ENCODE data around the gene WDR73.

WDR73 gene

DNA sequence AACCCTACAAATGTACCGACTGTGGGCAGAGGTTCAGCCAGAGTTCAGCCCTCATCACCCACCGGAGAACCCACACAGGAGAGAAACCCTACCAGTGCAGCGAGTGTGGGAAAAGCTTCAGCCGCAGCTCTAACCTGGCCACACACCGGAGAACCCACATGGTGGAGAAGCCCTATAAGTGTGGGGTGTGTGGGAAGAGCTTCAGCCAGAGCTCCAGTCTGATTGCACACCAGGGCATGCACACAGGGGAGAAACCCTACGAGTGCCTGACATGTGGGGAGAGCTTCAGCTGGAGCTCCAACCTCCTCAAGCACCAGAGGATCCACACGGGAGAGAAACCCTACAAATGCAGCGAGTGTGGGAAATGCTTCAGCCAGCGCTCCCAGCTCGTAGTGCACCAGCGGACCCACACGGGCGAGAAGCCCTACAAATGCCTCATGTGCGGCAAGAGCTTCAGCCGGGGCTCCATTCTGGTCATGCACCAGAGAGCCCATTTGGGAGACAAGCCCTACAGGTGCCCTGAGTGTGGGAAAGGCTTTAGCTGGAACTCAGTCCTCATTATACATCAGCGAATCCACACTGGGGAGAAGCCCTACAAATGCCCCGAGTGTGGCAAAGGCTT, 32.6 kb downstream of the WDR73 start:
- DNase-seq (ENCODE audit: low read depth in 1 of 2, low spot score in 1 of 2), result no peak

DNA sequence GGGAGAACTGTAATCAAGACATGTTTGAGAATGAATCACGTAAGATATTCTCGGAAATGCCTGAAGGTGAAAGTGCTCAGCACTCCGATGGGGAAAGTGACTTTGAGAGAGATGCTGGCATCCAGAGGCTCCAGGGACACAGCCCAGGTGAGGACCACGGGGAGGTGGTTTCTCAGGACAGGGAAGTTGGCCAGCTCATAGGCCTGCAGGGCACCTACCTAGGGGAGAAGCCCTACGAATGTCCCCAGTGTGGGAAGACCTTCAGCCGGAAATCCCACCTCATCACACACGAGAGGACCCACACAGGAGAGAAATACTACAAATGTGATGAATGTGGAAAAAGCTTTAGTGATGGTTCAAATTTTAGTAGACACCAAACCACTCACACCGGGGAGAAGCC, 33.5 kb downstream of the WDR73 start:
- DNase-seq (ENCODE audit: low read depth in 1 of 2, low spot score in 1 of 2), result no peak

DNA sequence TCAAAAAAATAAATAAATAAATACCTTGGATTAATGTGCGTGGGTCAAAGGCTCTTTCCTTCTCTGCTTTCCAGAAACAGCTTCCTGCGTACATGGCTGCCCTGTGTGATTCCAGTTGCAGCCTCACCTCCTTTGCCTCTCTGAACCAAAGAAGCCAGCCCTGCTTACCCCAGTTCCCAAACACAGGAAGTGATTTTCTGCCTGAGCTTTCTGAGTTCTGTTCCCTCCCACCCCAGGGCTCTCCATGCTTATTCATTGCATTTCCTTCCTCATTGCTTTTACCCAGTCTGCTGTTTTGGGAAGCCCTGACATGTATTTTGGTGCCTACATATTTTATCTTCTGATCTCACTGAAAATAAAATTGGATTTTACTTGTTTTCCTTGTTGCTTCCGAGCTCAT, 37.8 kb downstream of the WDR73 start:
- DNase-seq (ENCODE audit: low read depth in 1 of 2, low spot score in 1 of 2), result no peak

DNA sequence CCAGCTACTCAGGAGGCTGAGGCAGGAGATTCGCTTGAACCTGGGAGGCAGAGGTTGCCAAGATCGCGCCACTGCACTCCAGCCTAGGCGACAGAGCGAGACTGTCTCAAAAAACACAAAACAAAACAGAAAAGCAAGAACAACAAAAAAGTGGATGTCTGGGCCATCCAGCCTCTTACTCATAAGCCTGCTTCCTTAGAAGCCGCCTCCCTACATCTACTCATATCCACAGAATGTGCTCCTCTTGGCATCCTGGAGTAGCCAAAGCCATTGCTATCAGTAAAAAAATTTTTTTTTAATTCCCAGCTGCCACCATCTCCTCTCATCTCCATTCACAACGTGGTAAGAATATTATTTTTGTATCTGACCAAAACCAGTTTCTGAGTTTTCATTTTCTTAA, 42.5 kb downstream of the WDR73 start:
- no peak for DNase-seq (ENCODE audit: low read depth in 1 of 2, low spot score in 1 of 2)

DNA sequence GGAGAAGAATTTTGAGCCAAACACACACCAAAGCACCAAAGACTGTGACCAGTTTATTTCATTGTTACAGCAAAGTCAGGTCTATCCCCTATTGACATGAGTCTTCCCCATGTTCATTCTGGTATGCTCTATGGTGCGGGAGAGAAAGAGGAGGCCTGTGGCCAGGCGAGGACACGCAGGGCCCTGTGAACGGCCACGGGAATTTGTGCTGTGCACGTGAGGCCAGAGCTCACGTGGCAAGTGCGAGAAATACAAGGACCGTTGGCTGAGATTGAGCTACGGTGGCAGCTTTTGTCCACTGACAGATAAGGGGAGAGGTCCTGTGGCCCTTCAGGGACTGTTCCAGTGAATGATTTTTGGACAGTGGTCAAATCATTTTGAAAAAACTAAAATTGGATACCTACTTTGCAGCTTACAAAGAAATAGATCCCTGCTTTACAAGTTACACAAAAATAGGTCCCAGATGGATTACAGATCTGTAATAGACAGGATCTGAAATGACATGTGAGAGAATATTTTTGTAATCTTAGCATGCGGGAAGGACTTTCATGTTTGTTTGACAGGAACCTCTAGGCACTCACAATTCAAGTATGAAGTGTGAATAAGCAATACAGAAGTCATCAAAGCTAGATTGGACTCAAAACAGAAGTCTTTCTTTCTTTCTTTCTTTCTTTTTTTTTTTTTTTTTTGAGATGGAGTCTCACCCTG, 44.1 kb downstream of the WDR73 start:
- no peak for DNase-seq (ENCODE audit: low read depth in 1 of 2, low spot score in 1 of 2)

DNA sequence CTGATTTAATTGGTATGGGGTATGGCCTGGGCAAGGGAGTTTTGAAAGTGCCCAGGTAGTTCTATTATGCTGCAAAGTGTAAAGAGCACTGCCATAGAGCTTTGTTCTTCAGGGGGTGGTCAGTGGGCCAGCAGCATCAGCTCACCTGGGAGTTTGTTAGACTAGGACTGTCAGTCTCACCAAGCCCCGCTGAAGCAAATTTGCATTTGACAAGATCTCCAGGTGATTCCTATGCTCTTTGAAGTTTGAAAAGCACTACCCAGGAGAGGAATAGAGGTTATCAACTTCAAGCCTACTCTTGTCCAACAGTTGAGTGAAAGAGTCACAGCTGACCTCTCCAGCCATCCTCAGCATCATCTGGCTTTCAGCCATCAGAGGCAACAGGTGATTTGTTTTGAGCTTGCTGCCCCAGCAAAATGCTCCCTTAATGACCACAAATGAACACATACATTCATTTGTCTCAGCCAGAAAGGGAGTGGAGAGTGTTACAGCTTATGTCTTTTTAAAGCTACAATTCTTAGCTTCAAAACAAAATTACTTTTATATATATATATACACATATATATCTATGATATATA, 45.3 kb downstream of the WDR73 start:
- no peak for DNase-seq (ENCODE audit: low read depth in 1 of 2, low spot score in 1 of 2)

DNA sequence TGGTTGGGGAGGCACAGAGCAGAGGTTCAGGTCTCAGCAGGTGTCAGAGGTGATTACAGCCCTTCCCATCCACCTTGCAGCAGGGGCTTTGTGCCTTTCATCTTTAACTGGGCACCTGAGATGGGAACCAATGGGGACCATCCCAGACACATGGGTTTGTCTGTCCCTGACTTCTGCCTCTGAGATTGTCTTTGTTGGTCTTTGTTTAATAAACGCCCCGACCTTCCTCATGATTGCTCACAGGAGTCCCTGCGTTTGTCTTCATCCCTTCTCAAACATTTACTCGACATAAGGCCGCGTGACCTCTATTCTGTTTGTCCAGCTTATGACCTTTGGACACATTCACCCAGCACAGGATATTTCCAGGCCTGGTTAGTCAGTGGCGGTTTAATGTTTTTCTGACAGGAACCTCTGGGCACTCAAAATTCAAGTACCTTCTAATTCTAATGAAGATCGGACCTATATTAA, 47.4 kb downstream of the WDR73 start:
- no peak for DNase-seq (ENCODE audit: low read depth in 1 of 2, low spot score in 1 of 2)

DNA sequence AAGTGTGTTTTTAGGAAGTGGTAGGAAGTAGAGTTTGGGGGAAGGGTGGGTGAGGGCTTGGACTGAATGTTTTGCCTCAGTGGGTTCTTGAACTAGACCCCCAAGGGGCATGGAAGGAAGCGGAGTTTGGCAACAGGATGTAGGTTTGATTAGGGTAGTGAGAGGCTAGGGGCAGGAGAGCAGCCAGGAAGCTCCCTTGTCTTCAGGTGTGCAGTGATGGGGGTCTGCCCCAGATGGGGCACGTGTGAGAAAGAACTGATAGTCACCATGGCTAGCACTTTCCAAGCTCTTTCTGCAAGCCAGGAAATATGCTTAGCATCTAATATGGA, 48.6 kb downstream of the WDR73 start:
- DNase-seq (ENCODE audit: low read depth in 1 of 2, low spot score in 1 of 2), result no peak

DNA sequence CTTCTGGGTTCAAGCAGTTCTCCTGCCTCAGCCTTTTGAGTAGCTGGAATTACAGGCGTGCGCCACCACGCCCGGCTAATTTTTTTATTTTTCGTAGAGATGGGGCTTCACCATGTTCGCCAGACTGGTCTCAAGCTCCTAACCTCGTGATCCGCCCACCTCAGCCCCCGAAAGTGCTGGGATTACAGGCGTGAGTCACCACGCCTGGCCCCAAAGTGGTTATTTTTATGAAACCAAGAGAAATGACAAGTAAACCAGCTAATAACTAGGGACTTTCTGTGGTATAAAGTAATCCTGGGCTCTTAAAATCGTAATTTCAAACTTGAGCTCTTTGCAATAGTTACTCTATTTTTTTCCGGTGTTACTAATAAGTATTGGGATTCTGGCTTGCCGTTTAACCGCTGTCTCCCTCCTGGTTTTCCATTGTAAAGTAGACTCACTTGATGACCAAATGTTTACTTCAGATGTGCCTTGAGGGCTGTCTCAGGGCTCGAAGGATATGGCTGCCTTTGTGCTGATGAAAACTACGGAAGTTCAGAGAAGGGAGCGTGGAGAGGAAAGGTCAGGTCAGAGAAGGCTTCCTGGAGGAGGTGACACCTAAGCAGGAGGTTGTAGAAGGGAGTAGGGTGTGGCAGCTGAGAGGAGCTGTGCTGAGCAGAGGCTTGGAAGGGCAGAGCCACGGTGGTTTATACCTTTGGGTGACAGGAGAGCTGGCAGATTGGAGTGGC, 49.1 kb downstream of the WDR73 start:
- peak; percentile 32 to 37 for DNase-seq (ENCODE audit: low read depth in 1 of 2, low spot score in 1 of 2)

DNA sequence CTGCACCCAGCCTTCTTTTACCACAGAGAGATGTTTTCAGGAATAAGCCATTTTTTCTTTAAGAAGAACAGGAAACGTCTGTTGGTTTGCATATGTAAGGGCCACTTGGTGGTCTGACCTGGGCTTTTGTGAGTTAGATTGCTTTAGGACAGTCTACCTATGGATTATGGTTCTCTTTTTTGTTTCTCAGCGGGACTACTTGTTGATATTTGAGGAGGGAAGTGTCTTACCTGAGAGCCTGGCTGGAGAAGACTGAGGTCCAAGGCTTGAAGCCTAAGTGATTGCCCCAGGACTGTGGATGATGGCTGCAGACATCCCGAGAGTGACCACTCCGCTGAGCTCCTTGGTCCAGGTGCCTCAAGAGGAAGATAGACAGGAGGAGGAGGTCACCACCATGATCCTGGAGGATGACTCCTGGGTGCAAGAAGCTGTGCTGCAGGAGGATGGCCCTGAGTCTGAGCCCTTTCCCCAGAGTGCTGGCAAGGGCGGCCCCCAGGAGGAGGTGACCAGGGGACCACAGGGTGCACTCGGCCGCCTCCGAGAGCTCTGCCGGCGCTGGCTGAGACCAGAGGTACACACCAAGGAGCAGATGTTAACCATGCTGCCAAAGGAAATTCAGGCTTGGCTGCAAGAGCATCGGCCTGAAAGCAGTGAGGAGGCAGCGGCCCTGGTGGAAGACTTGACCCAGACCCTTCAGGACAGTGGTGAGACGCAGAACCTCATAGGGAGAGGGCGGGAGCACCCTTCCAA, 50.3 kb downstream of the WDR73 start:
- DNase-seq (ENCODE audit: low read depth in 1 of 2, low spot score in 1 of 2), result no peak

DNA sequence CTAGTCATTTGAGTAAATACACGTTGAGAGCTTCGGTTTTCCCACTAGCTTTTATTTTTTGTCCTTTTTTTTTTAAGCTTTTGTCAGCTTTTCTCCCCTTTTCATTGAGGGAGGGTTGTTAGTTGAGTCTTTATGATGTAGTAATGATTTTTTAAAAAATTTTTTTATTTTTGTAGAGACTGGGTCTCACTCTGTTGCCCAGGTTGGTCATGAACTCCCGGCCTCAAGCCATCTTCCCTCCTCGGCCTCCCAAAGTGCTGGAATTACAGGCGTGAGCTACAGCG, 52.6 kb downstream of the WDR73 start:
- no peak for DNase-seq (ENCODE audit: low read depth in 1 of 2, low spot score in 1 of 2)

DNA sequence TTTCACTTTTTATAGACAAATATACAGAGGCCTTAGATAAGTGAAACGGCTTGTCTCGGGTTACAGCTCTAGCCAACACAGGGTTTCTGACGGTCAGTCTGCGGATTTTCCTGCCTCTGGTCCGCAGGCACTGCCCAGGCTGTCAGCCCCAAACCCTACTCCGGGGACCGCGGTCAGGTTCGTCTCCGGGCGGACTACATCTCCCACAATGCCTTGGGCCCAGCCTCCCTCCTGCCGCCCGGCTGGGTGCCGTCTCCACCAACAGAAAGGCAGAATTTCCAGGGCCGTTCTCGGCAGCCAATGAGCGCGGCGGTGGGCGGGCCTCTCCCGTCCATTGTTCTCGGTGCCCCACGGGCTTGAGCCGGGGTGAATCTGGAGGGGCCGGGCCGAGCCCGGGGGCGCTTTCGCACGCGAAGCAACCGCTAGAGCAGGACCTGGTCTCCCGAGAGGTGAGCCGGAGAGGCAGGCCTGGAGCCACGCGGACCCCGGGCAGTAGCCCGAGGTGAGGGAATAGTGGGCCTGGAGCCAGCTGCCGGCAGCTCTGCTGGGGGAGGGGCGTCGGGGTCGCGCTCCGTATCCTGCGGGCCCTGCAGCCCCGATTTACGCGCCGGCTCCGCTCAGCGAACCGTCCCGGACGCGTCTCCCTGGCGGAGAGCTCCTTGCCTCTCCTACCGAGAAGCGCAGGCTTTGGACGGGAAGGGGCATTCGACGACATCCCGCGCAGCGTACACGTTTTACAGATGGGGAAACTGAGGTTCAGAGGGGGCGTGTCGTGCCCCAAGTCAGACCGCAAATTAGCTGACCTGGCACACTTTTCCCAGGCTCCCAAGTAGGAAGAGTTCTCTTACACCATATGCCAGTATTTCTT, 53.2 kb downstream of the WDR73 start, which contains the start of gene ZSCAN2:
Gene ZSCAN2, plus strand, starts transcription at position 323 of the 868 bp plus-strand sequence. CDS start 2,919 bp downstream, outside the sequence.
- peak; percentile 85 to 93 for DNase-seq (ENCODE audit: low read depth in 1 of 2, low spot score in 1 of 2)

DNA sequence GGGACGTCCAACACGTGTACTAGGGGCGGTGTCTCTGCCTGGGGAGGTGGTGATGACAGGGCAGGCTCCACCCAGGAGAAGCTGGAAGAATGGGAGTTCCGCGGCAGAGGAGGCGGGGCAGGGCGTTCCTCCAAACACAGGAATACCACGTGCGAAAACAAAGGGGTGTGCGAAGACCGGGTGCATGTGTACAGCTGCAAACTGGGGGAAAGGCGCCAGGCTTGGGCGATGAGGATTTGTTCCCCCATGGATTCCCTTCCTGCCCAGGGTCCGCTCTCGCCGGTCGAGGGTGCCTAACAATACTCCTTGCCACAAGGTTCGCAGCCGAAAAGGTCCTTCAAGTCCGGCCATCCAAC, 53.8 kb downstream of the WDR73 start:
- DNase-seq (ENCODE audit: low read depth in 1 of 2, low spot score in 1 of 2), result peak; percentile 22 to 39

DNA sequence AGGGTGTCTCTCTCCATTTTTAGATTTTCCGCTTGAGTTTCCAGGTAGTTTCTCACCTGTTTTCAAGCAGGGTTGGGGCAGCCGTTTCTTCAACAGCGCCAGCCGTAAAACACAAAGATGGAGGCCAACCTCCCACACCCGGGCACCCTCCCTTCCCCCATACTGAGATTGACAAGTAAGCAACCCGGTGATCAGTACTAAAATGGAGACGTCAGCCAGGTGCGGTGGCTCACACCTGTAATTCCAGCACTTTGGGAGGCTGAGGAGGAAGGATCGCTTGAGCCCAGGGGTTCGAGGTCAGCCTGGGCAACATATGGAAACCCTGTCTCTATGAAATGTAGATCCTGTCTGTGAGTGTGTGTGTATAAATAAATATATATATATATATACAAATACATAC, 54.2 kb downstream of the WDR73 start:
- DNase-seq (ENCODE audit: low read depth in 1 of 2, low spot score in 1 of 2), result no peak

DNA sequence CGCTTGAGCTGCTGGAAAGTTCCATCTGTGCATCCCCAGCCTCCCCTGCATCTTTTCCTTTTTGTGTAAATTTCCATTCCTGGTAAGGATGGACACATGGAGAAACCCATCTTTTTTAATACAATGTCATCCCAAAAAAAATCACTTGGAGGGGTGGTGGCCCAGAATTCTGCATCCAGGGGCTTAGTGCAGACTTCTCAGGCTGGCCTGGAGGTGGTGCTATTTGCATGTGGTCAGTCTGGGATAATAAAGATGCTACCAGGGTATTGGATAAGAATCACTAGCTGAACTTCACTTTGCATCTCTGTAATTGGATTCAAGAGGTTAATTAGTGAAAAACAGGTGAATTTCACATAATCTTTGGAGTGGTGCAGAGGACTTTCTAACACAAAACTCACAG, 55.1 kb downstream of the WDR73 start:
- no peak for DNase-seq (ENCODE audit: low read depth in 1 of 2, low spot score in 1 of 2)

DNA sequence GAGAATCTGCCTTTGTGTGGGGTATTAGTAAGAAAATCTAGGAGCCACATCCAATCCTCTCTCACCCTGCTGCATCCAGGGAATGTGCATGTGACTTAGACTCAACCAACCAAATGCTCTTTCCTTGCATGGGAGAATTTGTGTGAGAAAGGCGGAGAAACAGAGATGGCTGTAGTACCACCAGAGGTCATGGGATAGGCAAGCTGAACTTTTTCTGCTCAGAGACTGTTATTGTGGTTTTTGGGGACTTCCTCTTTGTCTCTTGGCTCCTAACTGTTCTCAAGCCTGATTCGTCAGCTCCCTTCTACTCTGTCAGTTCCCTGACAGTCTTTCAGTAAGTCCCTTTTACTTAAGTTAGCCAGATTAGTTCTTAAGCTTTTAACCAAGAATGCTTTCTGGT, 55.8 kb downstream of the WDR73 start:
- DNase-seq (ENCODE audit: low read depth in 1 of 2, low spot score in 1 of 2), result no peak

DNA sequence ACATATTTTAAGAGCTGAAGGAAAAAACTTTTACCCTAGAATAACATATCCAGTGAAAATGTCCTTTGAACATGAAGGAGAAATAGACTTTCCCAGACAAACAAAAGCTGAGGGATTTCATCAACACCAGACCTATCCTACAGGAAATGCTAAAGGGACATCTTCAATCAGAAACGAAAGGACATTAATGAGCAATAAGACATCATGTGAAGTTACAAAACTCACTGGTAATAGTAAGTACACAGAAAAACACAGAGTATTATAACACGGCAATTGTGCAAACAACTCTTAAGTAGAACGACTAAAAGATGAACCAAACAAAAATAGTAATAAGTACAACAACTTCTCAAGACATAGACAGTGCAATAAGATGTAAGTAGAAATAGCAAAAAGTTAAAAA, 56.8 kb downstream of the WDR73 start:
- DNase-seq (ENCODE audit: low read depth in 1 of 2, low spot score in 1 of 2), result no peak

DNA sequence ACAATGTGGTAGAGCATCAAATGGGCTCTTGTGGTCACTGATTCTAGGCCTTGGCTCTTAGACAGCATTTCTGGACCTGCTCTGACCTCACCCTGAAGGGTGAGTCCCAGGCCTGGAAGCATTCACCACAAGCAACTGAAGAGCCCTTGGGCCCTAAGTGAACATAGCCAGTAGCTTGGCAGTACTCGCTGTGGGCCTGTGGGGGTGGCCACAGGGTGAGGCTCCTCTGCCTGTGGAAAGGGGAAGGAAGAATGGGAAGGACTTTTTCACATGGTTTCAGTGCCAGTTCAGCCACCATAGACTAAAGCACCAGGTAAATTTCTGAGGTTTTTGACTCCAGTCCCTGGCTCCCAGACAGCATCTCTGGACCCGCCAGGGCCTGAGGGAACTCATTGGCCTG, 58.4 kb downstream of the WDR73 start:
- no peak for DNase-seq (ENCODE audit: low read depth in 1 of 2, low spot score in 1 of 2)

DNA sequence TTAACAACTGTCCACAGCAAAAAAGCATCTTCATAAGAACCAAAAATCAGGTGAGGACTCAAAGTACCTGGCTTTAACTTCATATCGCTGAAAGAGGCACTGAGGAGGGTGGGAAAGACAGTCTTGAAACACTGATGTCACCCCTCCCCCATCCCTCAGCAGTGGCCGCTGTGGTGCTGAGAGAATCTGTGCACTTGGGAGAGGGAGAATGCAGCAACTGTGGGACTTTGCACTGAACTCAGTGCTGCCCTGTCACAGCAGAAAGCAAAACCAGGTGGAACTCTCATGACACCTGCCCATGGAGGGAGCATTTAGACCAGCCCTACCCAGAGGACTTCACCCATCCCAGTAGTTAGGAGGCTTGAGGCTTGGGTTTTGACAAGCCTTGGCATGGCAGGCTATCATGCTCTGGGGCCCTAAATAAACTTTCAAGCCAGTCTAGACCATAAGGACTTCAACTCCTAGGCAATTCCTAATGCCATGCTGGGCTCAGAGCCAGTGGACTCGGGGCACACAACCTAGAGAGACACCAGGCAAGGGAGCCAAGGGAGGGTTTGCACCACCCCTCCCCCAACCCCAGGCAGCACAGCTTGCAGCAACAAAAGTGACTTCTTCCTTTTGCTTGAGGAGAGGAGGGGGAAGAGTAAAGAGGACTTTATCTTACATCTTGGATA, 59.3 kb downstream of the WDR73 start:
- DNase-seq (ENCODE audit: low read depth in 1 of 2, low spot score in 1 of 2), result no peak

DNA sequence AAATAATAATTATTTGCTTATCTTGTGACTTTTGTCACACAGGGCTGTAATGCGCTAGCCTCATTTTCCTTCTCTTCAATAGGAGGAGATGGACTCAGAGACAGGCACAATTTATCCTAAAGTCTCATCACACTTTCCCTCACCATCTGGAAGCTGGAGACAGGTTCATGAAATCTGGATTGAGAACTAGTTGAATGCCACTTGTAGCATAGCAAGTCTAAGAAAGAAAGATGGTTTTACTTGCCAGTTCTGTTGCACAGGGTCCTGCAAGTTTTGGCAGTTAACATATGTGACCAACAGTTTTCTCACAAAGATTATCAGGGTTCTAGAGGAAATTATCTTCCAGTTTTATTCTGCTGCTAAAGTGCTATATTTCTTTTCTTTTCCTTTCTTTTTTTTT, 62.3 kb downstream of the WDR73 start:
- DNase-seq (ENCODE audit: low read depth in 1 of 2, low spot score in 1 of 2), result no peak

Data from activated CD4-positive, alpha-beta T cell treated with anti-CD3 and anti-CD28 coated beads, Interleukin-2, amount 50 U/mL, for 24 hours (primary cell).